Measurements from ENCODE around the gene NDST3.
A peak's percentile ranks its signal among the peaks of the same experiment; 100 is the strongest.

The NDST3 gene

GRCh38 chr4:118034053-118034785 is at the start of gene NDST3:
NDST3 (plus strand) TSS chr4:118034486; CDS start chr4:118053911, 19,425 bp downstream.
- Histone ChIP-seq H3K4me1 (ENCODE audit: low read length) (no peaks in the 10 kb centered on the region), H3K27me3 (replicated peaks; ENCODE audit: insufficient read depth, low read length) (no peaks in the 10 kb centered on the region), H3K9ac (ENCODE audit: low read length) (no peak within 1 kb of the TSS), H3K36me3 (replicated peaks; ENCODE audit: insufficient read depth, low read length) (no peaks in the 10 kb centered on the region), H3K27ac (ENCODE audit: low read length) (no peak within 1 kb of the TSS), H3K9me3 (replicated peaks; ENCODE audit: insufficient read depth, low read length) (no peaks in the 10 kb centered on the region), H3K9me2 (replicated peaks; ENCODE audit: insufficient read depth, low read length) (no peaks in the 10 kb centered on the region), H4K20me1 (ENCODE audit: insufficient read depth, low read length) (no peaks in the 10 kb centered on the region), H3K4me2 (ENCODE audit: low read depth, low read length) (peak within 1 kb of the TSS; percentile 69), H3F3A (ENCODE audit: insufficient read depth, low read length) (no peaks in the 10 kb centered on the region), H2AFZ (ENCODE audit: low read length) (peak within 1 kb of the TSS; percentile 21; the same call in 1 of the 2 replicates), H3K4me3 (ENCODE audit: low read length) (peak within 1 kb of the TSS; percentile 54), H3K79me2 (ENCODE audit: low read length) (no peaks in the 10 kb centered on the region)
- no peak for TF ChIP-seq EZH2phosphoT487 (IDR thresholded peaks at IDR 0.05; ENCODE audit: low read length)
- peak; percentile 47 for TF ChIP-seq CTCF (IDR thresholded peaks at IDR 0.05; ENCODE audit: low read length)
- no peak for TF ChIP-seq EZH2 (optimal IDR thresholded peaks at IDR 0.05; ENCODE audit: low read depth, low read length)
- peak; percentile 65 for DNase-seq

GRCh38 chr4:117986321-117986720 is 48.0 kb upstream of the NDST3 start:
- Histone ChIP-seq H2AFZ (ENCODE audit: low read length) (no peak overlapping the region), H3K9me2 (replicated peaks; ENCODE audit: insufficient read depth, low read length) (no peaks in the 10 kb centered on the region), H3K9ac (ENCODE audit: low read length) (no peak overlapping the region), H3K79me2 (ENCODE audit: low read length) (no peaks in the 10 kb centered on the region), H3K36me3 (replicated peaks; ENCODE audit: insufficient read depth, low read length) (no peaks in the 10 kb centered on the region), H3K27ac (ENCODE audit: low read length) (no peak overlapping the region), H3K27me3 (replicated peaks; ENCODE audit: insufficient read depth, low read length) (no peaks in the 10 kb centered on the region), H3K9me3 (replicated peaks; ENCODE audit: insufficient read depth, low read length) (no peaks in the 10 kb centered on the region), H3K4me3 (ENCODE audit: low read length) (no peak overlapping the region), H3K4me2 (ENCODE audit: low read depth, low read length) (no peak overlapping the region), H3F3A (ENCODE audit: insufficient read depth, low read length) (no peaks in the 10 kb centered on the region), H4K20me1 (ENCODE audit: insufficient read depth, low read length) (no peaks in the 10 kb centered on the region), H3K4me1 (ENCODE audit: low read length) (no peaks in the 10 kb centered on the region)
- DNase-seq, result no peak
- TF ChIP-seq CTCF (IDR thresholded peaks at IDR 0.05; ENCODE audit: low read length) (no peak), EZH2phosphoT487 (IDR thresholded peaks at IDR 0.05; ENCODE audit: low read length) (no peak), EZH2 (optimal IDR thresholded peaks at IDR 0.05; ENCODE audit: low read depth, low read length) (no peak)

- Histone ChIP-seq H2AFZ (ENCODE audit: low read length) (no peak overlapping the region), H3K79me2 (ENCODE audit: low read length) (no peaks in the 10 kb centered on the region), H3K4me2 (ENCODE audit: low read depth, low read length) (no peak overlapping the region), H3K9ac (ENCODE audit: low read length) (no peak overlapping the region), H4K20me1 (ENCODE audit: insufficient read depth, low read length) (no peaks in the 10 kb centered on the region), H3K36me3 (replicated peaks; ENCODE audit: insufficient read depth, low read length) (no peaks in the 10 kb centered on the region), H3F3A (ENCODE audit: insufficient read depth, low read length) (no peaks in the 10 kb centered on the region), H3K4me3 (ENCODE audit: low read length) (no peak overlapping the region), H3K27me3 (replicated peaks; ENCODE audit: insufficient read depth, low read length) (no peaks in the 10 kb centered on the region), H3K9me2 (replicated peaks; ENCODE audit: insufficient read depth, low read length) (no peaks in the 10 kb centered on the region), H3K9me3 (replicated peaks; ENCODE audit: insufficient read depth, low read length) (no peaks in the 10 kb centered on the region), H3K4me1 (ENCODE audit: low read length) (no peaks in the 10 kb centered on the region), H3K27ac (ENCODE audit: low read length) (no peak overlapping the region)
- no peak for DNase-seq
- TF ChIP-seq EZH2phosphoT487 (IDR thresholded peaks at IDR 0.05; ENCODE audit: low read length) (no peak), CTCF (IDR thresholded peaks at IDR 0.05; ENCODE audit: low read length) (no peak), EZH2 (optimal IDR thresholded peaks at IDR 0.05; ENCODE audit: low read depth, low read length) (no peak)
These were observed 46.8 kb upstream of the NDST3 start for GRCh38 chr4:117987464-117987863.
